BLaER1 (cell line): Measurements from ENCODE around the gene EML2.

Source experiments
- H3K27ac ChIP-seq: shearing (Covaris generic); formaldehyde crosslinking; 2 replicates; pipeline ENCODE4 v1.8.1; 2022
- H3K27me3 ChIP-seq: shearing (Covaris generic); formaldehyde crosslinking; 2 replicates; pipeline ENCODE4 v1.8.1; 2022
- H3K36me3 ChIP-seq: shearing (Covaris generic); formaldehyde crosslinking; 2 replicates; pipeline ENCODE4 v1.8.1; 2022
- H3K4me1 ChIP-seq: shearing (Covaris generic); formaldehyde crosslinking; 2 replicates; pipeline ENCODE4 v1.8.1; 2022
- H3K4me2 ChIP-seq: shearing (Covaris generic); formaldehyde crosslinking; 2 replicates; pipeline ENCODE4 v1.8.1; 2022
- H3K4me3 ChIP-seq: shearing (Covaris generic); formaldehyde crosslinking; 2 replicates; pipeline ENCODE4 v1.8.1; 2022
- H3K9ac ChIP-seq: shearing (Covaris generic); formaldehyde crosslinking; 2 replicates; pipeline ENCODE4 v1.8.1; 2022
- H3K9me3 ChIP-seq: shearing (Covaris generic); formaldehyde crosslinking; 2 replicates; pipeline ENCODE4 v1.8.1; 2022
- H4K20me1 ChIP-seq: shearing (Covaris generic); formaldehyde crosslinking; 2 replicates; pipeline ENCODE4 v1.8.1; 2022
- Cebpa-rat ChIP-seq: shearing (Covaris generic); IDR thresholded peaks from 2 replicates; pipeline ENCODE4 v1.8.1; 2022

Gene EML2

GRCh38 chr19:45601524-45602374, 37.4 kb downstream of the EML2 start, which contains the start of gene GPR4:
Gene GPR4, minus strand, starts transcription at chr19:45602212. Its CDS starts 10,346 bp downstream, at chr19:45591866.
- Histone ChIP-seq H3K4me3 (no peak within 1 kb of the TSS), H3K36me3 (no peaks in the 10 kb centered on the region), H4K20me1 (no peaks in the 10 kb centered on the region), H3K4me1 (peaks cover 36% of the 10 kb centered on the region), H3K9ac (no peak within 1 kb of the TSS), H3K27ac (no peak within 1 kb of the TSS), H3K27me3 (peaks cover 81% of the 10 kb centered on the region), H3K4me2 (no peak within 1 kb of the TSS), H3K9me3 (no peaks in the 10 kb centered on the region)
- no peak for TF ChIP-seq Cebpa-rat

DNA sequence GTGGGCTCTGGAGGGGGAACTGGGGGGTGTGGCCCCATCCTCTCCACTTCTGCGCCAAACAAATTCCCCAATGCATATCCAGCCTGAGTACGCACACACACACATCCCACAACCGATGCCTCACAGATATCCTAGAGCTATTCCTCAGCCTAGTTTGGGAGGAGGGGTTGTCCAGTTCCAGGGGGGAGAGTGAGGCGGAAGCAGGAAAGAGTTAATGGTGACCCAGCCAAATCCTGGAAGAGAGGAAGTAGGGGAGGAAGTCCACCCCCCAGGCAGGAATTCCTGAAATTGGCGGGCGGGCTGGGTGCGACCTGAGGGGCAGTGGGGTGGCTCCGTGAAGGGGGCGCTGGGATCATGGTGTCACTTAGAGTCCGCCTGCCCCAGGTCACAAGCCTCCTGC, 38.1 kb downstream of the EML2 start:
- Histone ChIP-seq H4K20me1 (no peaks in the 10 kb centered on the region), H3K27me3 (peaks cover 88% of the 10 kb centered on the region), H3K4me1 (peaks cover 34% of the 10 kb centered on the region), H3K36me3 (no peaks in the 10 kb centered on the region), H3K27ac (no peak overlapping the region), H3K4me2 (no peak overlapping the region), H3K4me3 (no peak overlapping the region), H3K9ac (no peak overlapping the region), H3K9me3 (no peaks in the 10 kb centered on the region)
- TF ChIP-seq Cebpa-rat, result no peak

DNA sequence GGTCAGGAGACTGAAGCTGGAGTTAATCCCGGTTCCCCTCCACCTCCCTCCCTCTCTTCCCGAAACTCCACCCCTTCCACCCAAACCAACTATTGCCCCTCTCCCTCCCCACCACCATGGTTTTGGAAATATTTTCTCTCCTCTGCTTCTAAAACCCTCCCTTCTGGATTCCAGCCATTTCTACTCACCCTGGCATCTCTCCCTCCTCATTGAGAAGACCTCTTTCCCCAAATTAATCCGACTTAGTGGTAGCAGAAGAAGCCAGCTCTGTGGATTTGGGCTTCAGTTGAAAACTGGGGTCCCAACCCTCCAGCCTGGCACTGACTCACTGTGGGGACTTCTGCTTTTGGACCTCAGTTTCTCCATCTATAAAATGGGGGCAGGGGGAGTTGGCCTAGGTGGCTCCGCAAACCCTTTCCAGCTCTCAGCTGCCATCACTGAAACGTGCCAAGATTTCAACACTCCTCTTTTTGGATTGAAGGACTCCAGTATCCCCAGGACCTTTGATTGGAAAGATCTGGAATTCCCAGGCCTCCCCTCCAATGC, 38.8 kb downstream of the EML2 start:
- peaks cover 34% of the 10 kb centered on the region for H3K4me1 ChIP-seq
- H3K4me3 ChIP-seq, result no peak overlapping the region
- H4K20me1 ChIP-seq, result no peaks in the 10 kb centered on the region
- no peaks in the 10 kb centered on the region for H3K9me3 ChIP-seq
- H3K27ac ChIP-seq, result no peak overlapping the region
- TF ChIP-seq Cebpa-rat, result no peak
- no peaks in the 10 kb centered on the region for H3K36me3 ChIP-seq
- H3K9ac ChIP-seq, result no peak overlapping the region
- peak overlapping the region; percentile 80 for H3K4me2 ChIP-seq
- H3K27me3 ChIP-seq, result peaks cover 95% of the 10 kb centered on the region

DNA sequence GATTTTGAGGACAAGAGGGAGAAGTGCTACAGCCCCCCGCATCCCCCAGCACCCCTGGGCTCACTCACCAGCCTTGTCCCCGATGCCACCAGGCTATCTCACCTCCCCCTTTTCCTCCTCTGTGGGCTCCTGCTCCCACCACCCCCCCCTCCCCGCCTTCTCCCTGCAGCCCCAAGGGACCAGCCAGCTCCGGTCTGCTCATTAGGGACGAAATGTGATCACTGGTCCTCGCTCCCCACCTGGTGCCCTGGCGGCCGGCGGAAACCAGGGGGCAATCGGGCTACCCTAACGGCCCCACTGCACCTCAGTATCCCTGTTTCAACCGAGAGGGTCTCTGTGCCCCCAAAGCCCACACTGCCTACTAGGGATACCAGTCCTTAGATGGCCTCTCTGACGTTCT, 39.9 kb downstream of the EML2 start:
- Histone ChIP-seq H3K9me3 (no peaks in the 10 kb centered on the region), H3K27me3 (peaks cover 91% of the 10 kb centered on the region), H3K4me1 (peaks cover 34% of the 10 kb centered on the region), H3K9ac (no peak overlapping the region), H3K4me2 (peak overlapping the region; percentile 80), H3K27ac (no peak overlapping the region), H4K20me1 (no peaks in the 10 kb centered on the region), H3K4me3 (peak overlapping the region; percentile 48), H3K36me3 (no peaks in the 10 kb centered on the region)
- no peak for TF ChIP-seq Cebpa-rat

- H3K27me3 ChIP-seq, result peaks cover 82% of the 10 kb centered on the region
Observed at GRCh38 chr19:45598267-45599001, 40.8 kb downstream of the EML2 start.

DNA sequence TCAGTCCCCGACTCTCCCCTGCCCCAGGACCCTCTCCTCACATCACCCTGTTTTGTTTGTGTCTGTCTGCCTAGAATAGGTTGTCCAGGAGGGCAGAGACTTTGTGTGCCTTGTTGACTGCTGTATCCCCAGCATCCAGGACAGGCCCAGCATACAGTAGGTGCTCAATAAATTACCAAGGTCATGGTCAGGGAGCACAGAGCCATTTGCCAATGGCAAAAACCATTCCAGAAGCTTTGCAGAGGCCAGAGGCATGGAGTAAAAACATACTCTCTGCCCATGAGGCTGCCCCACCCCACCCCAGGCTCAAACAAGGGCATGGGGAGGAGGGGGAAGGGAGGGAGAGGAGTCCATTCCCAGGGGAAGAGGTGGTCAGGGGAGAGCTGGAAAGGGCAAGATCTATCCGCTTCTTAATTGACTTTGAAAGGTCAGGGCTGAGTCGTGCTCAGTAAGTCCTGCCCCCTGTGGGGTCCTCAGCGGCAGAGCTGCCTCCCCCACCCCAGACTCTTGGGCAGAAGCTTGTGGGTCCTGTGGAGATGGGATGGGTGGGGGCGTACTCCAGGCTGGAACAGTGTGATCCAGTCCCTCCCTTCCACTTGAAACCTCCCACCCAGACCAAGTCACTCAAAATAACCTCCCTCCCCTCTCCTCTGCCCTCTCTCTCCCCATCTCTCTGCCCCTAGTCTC, 41.6 kb downstream of the EML2 start:
- no peak for TF ChIP-seq Cebpa-rat
- Histone ChIP-seq H3K9ac (no peak overlapping the region), H3K4me1 (peaks cover 34% of the 10 kb centered on the region), H3K4me2 (peak overlapping the region; percentile 80), H3K27ac (no peak overlapping the region), H3K27me3 (peaks cover 73% of the 10 kb centered on the region), H3K9me3 (no peaks in the 10 kb centered on the region), H3K36me3 (no peaks in the 10 kb centered on the region), H4K20me1 (no peaks in the 10 kb centered on the region), H3K4me3 (no peak overlapping the region)

More at GRCh38 chr19:45598267-45599001, 40.8 kb downstream of the EML2 start:
- Histone ChIP-seq H3K9me3 (no peaks in the 10 kb centered on the region), H3K4me3 (peak overlapping the region; percentile 48; the same call in 1 of the 2 replicates), H3K4me2 (peak overlapping the region; percentile 80), H3K9ac (no peak overlapping the region), H4K20me1 (no peaks in the 10 kb centered on the region), H3K27ac (no peak overlapping the region), H3K4me1 (peaks cover 34% of the 10 kb centered on the region), H3K36me3 (no peaks in the 10 kb centered on the region)
- no peak for TF ChIP-seq Cebpa-rat

DNA sequence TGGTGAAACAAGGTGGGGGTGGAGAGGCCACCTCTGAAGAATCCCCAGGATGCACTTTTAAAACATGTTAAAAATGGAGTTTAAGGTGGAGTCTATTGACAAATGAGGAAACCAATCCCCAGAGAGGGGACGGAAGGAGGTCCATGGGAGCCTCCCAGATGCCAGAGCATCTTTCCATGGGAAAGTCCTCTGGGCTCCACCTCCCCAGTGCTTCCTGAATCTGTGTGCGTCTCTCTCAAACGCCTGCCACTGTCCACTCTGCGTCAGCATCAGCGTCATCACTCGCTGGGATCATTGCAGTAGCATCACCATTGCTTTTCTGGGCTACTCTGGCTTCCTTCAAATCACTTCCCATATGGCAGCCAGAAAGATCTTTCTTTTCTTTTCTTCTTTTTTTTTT, 43.4 kb downstream of the EML2 start:
- H3K9me3 ChIP-seq, result no peaks in the 10 kb centered on the region
- H3K27me3 ChIP-seq, result peaks cover 56% of the 10 kb centered on the region

DNA sequence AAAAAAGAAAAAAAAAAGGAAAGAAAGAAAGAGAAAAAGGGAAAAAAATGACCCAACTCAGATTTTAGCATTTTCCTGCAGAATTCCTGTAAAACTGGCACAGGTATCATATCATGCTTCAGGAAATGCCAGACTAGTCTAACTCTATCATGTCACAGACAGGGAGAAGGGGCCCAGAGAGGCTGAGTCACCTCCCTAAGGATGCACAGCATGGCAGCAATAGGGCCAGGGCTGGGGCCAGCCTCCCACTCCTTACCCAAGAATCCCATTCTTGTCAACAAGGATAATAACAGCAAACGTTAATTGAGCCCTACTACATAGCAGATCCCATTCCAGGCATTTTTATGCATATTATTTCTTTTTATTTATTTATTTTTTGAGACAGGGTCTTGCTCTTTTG, 45.7 kb downstream of the EML2 start:
- TF ChIP-seq Cebpa-rat, result no peak
- Histone ChIP-seq H3K4me1 (peaks cover 16% of the 10 kb centered on the region), H3K27me3 (peaks cover 33% of the 10 kb centered on the region), H3K4me2 (no peak overlapping the region), H3K27ac (no peak overlapping the region), H3K4me3 (no peak overlapping the region), H4K20me1 (no peaks in the 10 kb centered on the region), H3K36me3 (no peaks in the 10 kb centered on the region), H3K9me3 (no peaks in the 10 kb centered on the region), H3K9ac (no peak overlapping the region)

More for the DNA sequence above, 43.4 kb downstream of the EML2 start:
- H3K27ac ChIP-seq, result no peak overlapping the region
- H3K36me3 ChIP-seq, result no peaks in the 10 kb centered on the region
- H3K4me2 ChIP-seq, result no peak overlapping the region
- H3K4me1 ChIP-seq, result peaks cover 34% of the 10 kb centered on the region
- H3K9ac ChIP-seq, result no peak overlapping the region
- no peaks in the 10 kb centered on the region for H4K20me1 ChIP-seq
- TF ChIP-seq Cebpa-rat, result no peak
- H3K4me3 ChIP-seq, result no peak overlapping the region

- H3K27me3 ChIP-seq, result peaks cover 21% of the 10 kb centered on the region
- TF ChIP-seq Cebpa-rat, result no peak
- H3K9me3 ChIP-seq, result no peaks in the 10 kb centered on the region
- H3K27ac ChIP-seq, result no peak overlapping the region
- H4K20me1 ChIP-seq, result no peaks in the 10 kb centered on the region
- no peaks in the 10 kb centered on the region for H3K36me3 ChIP-seq
- no peak overlapping the region for H3K9ac ChIP-seq
- no peak overlapping the region for H3K4me2 ChIP-seq
- H3K4me3 ChIP-seq, result no peak overlapping the region
- peaks cover 16% of the 10 kb centered on the region for H3K4me1 ChIP-seq
Observed at GRCh38 chr19:45592366-45592765, 46.8 kb downstream of the EML2 start.
